Measurements from ENCODE around the gene BHLHA9. TPM values are rescaled to one million over a fixed set of nuclear protein-coding genes. Genes with fewer than 3 reads are reported as not detected.
A peak's percentile ranks its signal among the peaks of the same experiment; 100 is the strongest.

BHLHA9 gene
- total RNA-seq, 4 donors from 2014 or later: not detected

GRCh38 chr17:1251866-1252608 lies 18.2 kb upstream of the BHLHA9 start:
- DNase-seq (ENCODE audit: low spot score): peak; percentile 59
- peak; percentile 71 for ATAC-seq (ENCODE audit: low FRiP score)
- TF ChIP-seq, protein P1, sequence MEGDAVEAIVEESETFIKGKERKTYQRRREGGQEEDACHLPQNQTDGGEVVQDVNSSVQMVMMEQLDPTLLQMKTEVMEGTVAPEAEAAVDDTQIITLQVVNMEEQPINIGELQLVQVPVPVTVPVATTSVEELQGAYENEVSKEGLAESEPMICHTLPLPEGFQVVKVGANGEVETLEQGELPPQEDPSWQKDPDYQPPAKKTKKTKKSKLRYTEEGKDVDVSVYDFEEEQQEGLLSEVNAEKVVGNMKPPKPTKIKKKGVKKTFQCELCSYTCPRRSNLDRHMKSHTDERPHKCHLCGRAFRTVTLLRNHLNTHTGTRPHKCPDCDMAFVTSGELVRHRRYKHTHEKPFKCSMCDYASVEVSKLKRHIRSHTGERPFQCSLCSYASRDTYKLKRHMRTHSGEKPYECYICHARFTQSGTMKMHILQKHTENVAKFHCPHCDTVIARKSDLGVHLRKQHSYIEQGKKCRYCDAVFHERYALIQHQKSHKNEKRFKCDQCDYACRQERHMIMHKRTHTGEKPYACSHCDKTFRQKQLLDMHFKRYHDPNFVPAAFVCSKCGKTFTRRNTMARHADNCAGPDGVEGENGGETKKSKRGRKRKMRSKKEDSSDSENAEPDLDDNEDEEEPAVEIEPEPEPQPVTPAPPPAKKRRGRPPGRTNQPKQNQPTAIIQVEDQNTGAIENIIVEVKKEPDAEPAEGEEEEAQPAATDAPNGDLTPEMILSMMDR (IDR thresholded peaks at IDR 0.05): no peak

- DNase-seq (ENCODE audit: low spot score) (no peak), ATAC-seq (ENCODE audit: low FRiP score) (no peak)
- TF ChIP-seq, protein P1 (IDR thresholded peaks at IDR 0.05): no peak
Measured at GRCh38 chr17:1255041-1255440, 15.2 kb upstream of the BHLHA9 start.

GRCh38 chr17:1256699-1257098 lies 13.5 kb upstream of the BHLHA9 start:
- DNase-seq (ENCODE audit: low spot score) (no peak), ATAC-seq (ENCODE audit: low FRiP score) (no peak)
- TF ChIP-seq, protein P1 (IDR thresholded peaks at IDR 0.05): no peak

DNA sequence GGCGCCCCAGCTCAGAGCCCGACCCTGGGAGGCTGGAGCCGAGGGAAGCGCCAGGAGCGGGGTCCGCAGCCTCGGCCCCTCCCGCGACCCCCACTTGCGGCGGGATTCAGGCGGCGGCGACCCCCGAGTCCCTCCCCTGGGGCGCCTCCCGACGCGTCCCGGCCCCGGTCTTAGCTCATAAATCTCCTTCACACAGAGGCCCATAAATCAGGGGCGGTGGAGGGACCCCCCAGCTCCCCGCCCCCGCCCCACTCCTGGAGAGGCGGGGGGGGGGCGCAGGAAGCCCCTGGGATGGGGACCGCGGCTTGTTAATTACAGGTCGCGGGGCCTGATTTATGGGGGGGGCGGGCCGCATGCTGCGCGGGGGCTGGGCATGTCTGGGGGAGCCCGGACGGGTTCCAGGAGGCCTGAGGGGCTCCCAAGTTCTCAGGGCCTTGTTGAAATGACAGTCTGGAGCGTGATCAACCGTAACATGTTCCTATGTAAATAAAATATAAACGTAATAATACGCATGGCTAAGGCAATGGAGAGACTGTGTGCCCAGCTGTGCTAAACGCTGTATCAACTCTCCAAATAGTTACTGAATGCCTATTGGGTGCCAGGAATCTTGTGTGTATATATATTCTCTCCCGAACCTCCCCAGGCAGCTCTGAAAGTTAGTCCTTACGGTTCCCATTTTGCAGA lies 10.0 kb upstream of the BHLHA9 start:
- ATAC-seq (ENCODE audit: low FRiP score) (no peak), DNase-seq (ENCODE audit: low spot score) (no peak)

DNA sequence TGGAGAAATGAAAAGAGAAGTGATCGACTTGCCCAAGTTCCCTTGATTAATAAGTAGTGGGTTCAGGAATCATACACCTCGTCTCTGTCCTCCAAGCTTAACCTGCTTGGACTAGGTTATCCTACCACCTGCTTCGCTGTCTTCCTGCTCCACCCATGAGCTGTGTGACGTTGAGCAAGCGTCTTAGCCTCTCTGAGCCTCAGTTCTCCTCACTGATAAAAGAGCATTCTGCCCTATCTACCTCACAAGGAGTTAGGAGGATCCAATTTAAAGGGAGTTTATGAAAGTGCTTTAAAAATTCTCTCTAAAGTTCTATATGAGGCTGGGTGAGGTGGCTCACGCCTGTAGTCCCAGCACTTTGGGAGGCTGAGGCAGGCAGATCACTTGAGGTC lies 9.5 kb upstream of the BHLHA9 start:
- TF ChIP-seq, protein P1 (IDR thresholded peaks at IDR 0.05): no peak
- ATAC-seq (ENCODE audit: low FRiP score) (no peak), DNase-seq (ENCODE audit: low spot score) (no peak)

More for the DNA sequence above, 10.0 kb upstream of the BHLHA9 start:
- TF ChIP-seq, protein P1 (IDR thresholded peaks at IDR 0.05): no peak

GRCh38 chr17:1264196-1264595 lies 6.0 kb upstream of the BHLHA9 start:
- ATAC-seq (ENCODE audit: low FRiP score): no peak
- TF ChIP-seq, protein P1 (IDR thresholded peaks at IDR 0.05): no peak
- no peak for DNase-seq (ENCODE audit: low spot score)
